CD14-positive monocyte (primary cell): ENCODE results near the gene NEUROD2. TPM values are rescaled to one million over a fixed set of nuclear protein-coding genes. Genes with fewer than 3 reads are reported as not detected.

Experiments
- DNase-seq, 3 donors: peaks; one replicate each; pipeline ENCODE4 v3.0.0-alpha.2; 2011 to 2022
- H2AFZ ChIP-seq: 2 replicates; pipeline ENCODE4 v1.6.0; 2012; ENCODE audit warnings: mild to moderate bottlenecking, low read depth, low read length, inconsistent platforms; ENCODE audit not compliant: insufficient read depth, poor library complexity, severe bottlenecking
- H3K27ac ChIP-seq, 2 donors: 1 replicate in 1 of 2; 2 replicates in 1 of 2; pipeline ENCODE4 v1.5.1; 2012 to 2013; ENCODE audit warnings: low read length in 2 of 2, control low read depth in 1 of 2, inconsistent platforms in 1 of 2, low read depth in 1 of 2, mild to moderate bottlenecking in 1 of 2
- H3K27me3 ChIP-seq, 2 donors: one replicate each; pipeline versions ENCODE4 v1.6.0 to v1.6.1; 2011 to 2013; ENCODE audit warnings: low read length in 2 of 2; ENCODE audit not compliant: control insufficient read depth in 2 of 2, insufficient read depth in 2 of 2
- H3K36me3 ChIP-seq, 2 donors: replicated peaks in 1 of 2; 1 replicate in 1 of 2; 2 replicates in 1 of 2; pipeline versions ENCODE4 v1.5.1 to v1.6.1; 2012 to 2013; ENCODE audit warnings: low read length in 2 of 2, control low read depth in 1 of 2, inconsistent platforms in 1 of 2, mild to moderate bottlenecking in 1 of 2; ENCODE audit not compliant: insufficient read depth in 2 of 2, control insufficient read depth in 1 of 2
- H3K4me1 ChIP-seq, 2 donors: 1 replicate in 1 of 2; 2 replicates in 1 of 2; pipeline versions ENCODE4 v1.5.1 to v1.6.1; 2012 to 2013; ENCODE audit warnings: low read length in 2 of 2, control low read depth in 1 of 2, inconsistent platforms in 1 of 2, mild to moderate bottlenecking in 1 of 2, moderate library complexity in 1 of 2; ENCODE audit not compliant: insufficient read depth in 2 of 2, control insufficient read depth in 1 of 2
- H3K4me2 ChIP-seq: replicated peaks from 2 replicates; pipeline ENCODE3; 2012; ENCODE audit warnings: low read length, moderate library complexity, mild to moderate bottlenecking; ENCODE audit not compliant: poor library complexity, severe bottlenecking; ENCODE audit errors: extremely low read depth
- H3K4me3 ChIP-seq, 3 experiments: fragments of 200-600 bp in 1 of 3; sonication (generic) in 1 of 3; replicated peaks in 1 of 3; 1 replicate in 2 of 3; 2 replicates in 1 of 3; pipeline ENCODE4 v1.5.1; 2011 to 2013; ENCODE audit warnings: low read length in 3 of 3, mild to moderate bottlenecking in 3 of 3, control low read depth in 2 of 3, low read depth in 2 of 3, inconsistent platforms in 1 of 3, moderate library complexity in 1 of 3
- H3K79me2 ChIP-seq: 2 replicates; pipeline ENCODE4 v1.6.0; 2012; ENCODE audit warnings: mild to moderate bottlenecking, control low read depth, inconsistent platforms, low read length, moderate library complexity; ENCODE audit not compliant: insufficient read depth
- H3K9ac ChIP-seq: 2 replicates; pipeline ENCODE4 v1.6.0; 2017; ENCODE audit warnings: low read length, mild to moderate bottlenecking; ENCODE audit not compliant: insufficient read depth, poor library complexity, severe bottlenecking
- H3K9me3 ChIP-seq, 2 donors: replicated peaks in 1 of 2; 1 replicate in 1 of 2; 2 replicates in 1 of 2; pipeline versions ENCODE4 v1.5.1 to v1.6.1; 2012 to 2013; ENCODE audit warnings: low read length in 2 of 2, control low read depth in 1 of 2; ENCODE audit not compliant: control insufficient read depth in 1 of 2, insufficient read depth in 1 of 2
- H4K20me1 ChIP-seq: 2 replicates; pipeline ENCODE4 v1.6.0; 2012; ENCODE audit warnings: mild to moderate bottlenecking, low read length, control low read depth, moderate library complexity; ENCODE audit not compliant: insufficient read depth
- H3K27ac Mint-ChIP-seq, 7 donors: one replicate each; pipeline ENCODE4 v1.8.0; 2020; ENCODE audit warnings: mild to moderate bottlenecking in 7 of 7, mixed read lengths in 7 of 7, moderate library complexity in 6 of 7, inconsistent platforms in 2 of 7
- H3K27me3 Mint-ChIP-seq, 3 donors: one replicate each; pipeline ENCODE4 v1.8.0; 2021 to 2022; ENCODE audit warnings: low read depth in 3 of 3, mild to moderate bottlenecking in 3 of 3, mixed read lengths in 3 of 3, moderate library complexity in 3 of 3, inconsistent platforms in 1 of 3
- H3K36me3 Mint-ChIP-seq, 2 donors: one replicate each; pipeline ENCODE4 v1.8.0; 2020; ENCODE audit warnings: mixed read lengths in 2 of 2, inconsistent platforms in 1 of 2, mild to moderate bottlenecking in 1 of 2
- H3K4me1 Mint-ChIP-seq: one replicate; pipeline ENCODE4 v1.8.0; 2020; ENCODE audit warnings: mild to moderate bottlenecking, mixed read lengths
- H3K4me3 Mint-ChIP-seq, 2 donors: one replicate each; pipeline ENCODE4 v1.8.0; 2020; ENCODE audit warnings: mild to moderate bottlenecking in 2 of 2, mixed read lengths in 2 of 2, moderate library complexity in 1 of 2
- H3K9me3 Mint-ChIP-seq, 7 donors: one replicate each; pipeline ENCODE4 v1.8.0; 2020 to 2022; ENCODE audit warnings: mixed read lengths in 7 of 7, mild to moderate bottlenecking in 6 of 7, moderate library complexity in 6 of 7, inconsistent platforms in 2 of 7
- CTCF ChIP-seq: fragments of 200-600 bp; IDR thresholded peaks from one replicate; pipeline ENCODE4 v1.8.0; 2022; ENCODE audit warnings: antibody characterized with exemption, mild to moderate bottlenecking
- WGBS: methylation state at CpG from one replicate; pipeline ENCODE4 v1.1.5; 2013; ENCODE audit warnings: missing lambda C conversion rate; ENCODE audit not compliant: insufficient coverage; 5-methylcytosine and 5-hydroxymethylcytosine counted together
- intact Hi-C, 2 donors: fragments of 100-400 bp; cut with micrococcal nuclease; formaldehyde crosslinking; loops; one replicate each; pipeline versions ENCODE4 v1.15.0 to v1.15.1; 2023
- polyA plus RNA-seq, 3 donors: library from polyadenylated mRNA; depleted of rRNA in 1 of 3; unstranded in 2 of 3; stranded (reverse) in 1 of 3; fragments of 300-500 nt in 2 of 3; fragments of >200 nt in 1 of 3; fragmentation: Illumina TruSeq in 2 of 3; gene quantifications; 1 replicate in 2 of 3; 2 replicates in 1 of 3; pipeline ENCODE4 v1.2.3, GENCODE V29; 2012 to 2021

NEUROD2 gene
- polyA plus RNA-seq, 3 donors = not detected

GRCh38 chr17:39556423-39556822 lies 51.3 kb downstream of the NEUROD2 start:
- no peak overlapping the region for H2AFZ ChIP-seq
- no peak overlapping the region for H3K27ac ChIP-seq
- no peak overlapping the region for H3K4me3 ChIP-seq
- Mint-ChIP-seq H3K4me1 (peaks cover 2% of the 10 kb centered on the region), H3K4me3 (no peak overlapping the region), H3K9me3 (no peaks in the 10 kb centered on the region), H3K27me3 (peaks cover 0 to 3% (median 2%) of the 10 kb centered on the region in 3 donors), H3K27ac (no peak overlapping the region), H3K36me3 (peaks cover 79 to 88% of the 10 kb centered on the region in 2 donors)
- H3K4me2 ChIP-seq = no peak overlapping the region
- intact Hi-C loops = no loop called here
- no peaks in the 10 kb centered on the region for H3K27me3 ChIP-seq
- no peaks in the 10 kb centered on the region for H3K4me1 ChIP-seq
- H3K9ac ChIP-seq = no peak overlapping the region
- DNase-seq = no peak
- TF ChIP-seq CTCF = no peak
- H3K79me2 ChIP-seq = no peaks in the 10 kb centered on the region
- H3K36me3 ChIP-seq = peaks cover 65 to 92% of the 10 kb centered on the region in 2 donors
- no CpG with 5 or more reads among the region's 1 CpG for WGBS
- no peaks in the 10 kb centered on the region for H3K9me3 ChIP-seq
- no peaks in the 10 kb centered on the region for H4K20me1 ChIP-seq

- no peak overlapping the region for H3K27ac ChIP-seq
- peaks cover 13% of the 10 kb centered on the region for H3K4me1 Mint-ChIP-seq
- H3K27me3 Mint-ChIP-seq = peaks cover 0 to 2% (median 0%) of the 10 kb centered on the region in 3 donors
- H3K4me3 Mint-ChIP-seq = no peak overlapping the region
- H3K36me3 Mint-ChIP-seq = peaks cover 77 to 85% of the 10 kb centered on the region in 2 donors
- H2AFZ ChIP-seq = no peak overlapping the region
- peaks cover 62 to 88% of the 10 kb centered on the region in 2 donors for H3K36me3 ChIP-seq
- no peak overlapping the region for H3K4me3 ChIP-seq
- no peaks in the 10 kb centered on the region for H4K20me1 ChIP-seq
- H3K79me2 ChIP-seq = no peaks in the 10 kb centered on the region
- intact Hi-C loops = no loop called here
- no peak for TF ChIP-seq CTCF
- H3K27me3 ChIP-seq = no peaks in the 10 kb centered on the region
- no peak for DNase-seq
- H3K9me3 Mint-ChIP-seq = no peaks in the 10 kb centered on the region
- H3K9ac ChIP-seq = no peak overlapping the region
- H3K9me3 ChIP-seq = no peaks in the 10 kb centered on the region
- peak overlapping the region in 1 of 7 donors; percentile 24 for H3K27ac Mint-ChIP-seq
- no CpG with 5 or more reads among the region's 2 CpGs for WGBS
- H3K4me2 ChIP-seq = no peak overlapping the region
- peaks cover 3 to 10% of the 10 kb centered on the region in 2 donors for H3K4me1 ChIP-seq
Observed at GRCh38 chr17:39555368-39555767, 52.4 kb downstream of the NEUROD2 start.

Other genes with a start within 250 kb of the NEUROD2 start
- 1 to 10 TPM; 4.0 to 7.7 (median 4.7) TPM for gene FBXL20, start 206.3 kb downstream of the NEUROD2 start, polyA plus RNA-seq
- 1 to 10 TPM; 5.0 to 9.1 (median 7.6) TPM for gene MED1, start 156.7 kb downstream of the NEUROD2 start, polyA plus RNA-seq
- gene CDK12, start 146.4 kb downstream of the NEUROD2 start, polyA plus RNA-seq = 10 to 100 TPM in 1 of 3 donors, 1 to 10 TPM in 1, under 1 TPM in 1; 0.62 to 21.9 (median 1.3) TPM
- under 1 TPM in 1 of 3 donors, not detected in 2; 0.05 TPM for gene PPP1R1B, start 19.0 kb upstream of the NEUROD2 start, polyA plus RNA-seq
- 100 to 1,000 TPM in 1 of 3 donors, 10 to 100 TPM in 2; 35.1 to 114 (median 45.3) TPM for gene STARD3, start 29.2 kb upstream of the NEUROD2 start, polyA plus RNA-seq
- gene TCAP, start 57.4 kb upstream of the NEUROD2 start, polyA plus RNA-seq = 1 to 10 TPM in 1 of 3 donors, not detected in 2; 1.3 TPM
- not detected for gene PNMT, start 60.5 kb upstream of the NEUROD2 start, polyA plus RNA-seq
- gene PGAP3, start 80.1 kb upstream of the NEUROD2 start, polyA plus RNA-seq = 10 to 100 TPM in 1 of 3 donors, 1 to 10 TPM in 2; 8.3 to 19.3 (median 9.2) TPM
- gene ERBB2, start 92.1 kb upstream of the NEUROD2 start, polyA plus RNA-seq = under 1 TPM in 2 of 3 donors, not detected in 1; 0.17 to 0.73 TPM
- gene MIEN1, start 122.6 kb upstream of the NEUROD2 start, polyA plus RNA-seq = 100 to 1,000 TPM in 2 of 3 donors, 10 to 100 TPM in 1; 61.7 to 141 (median 124) TPM
- not detected for gene GRB7, start 130.0 kb upstream of the NEUROD2 start, polyA plus RNA-seq